PC-9 (cell line): ENCODE results near the gene ANKFN1. TPM values are rescaled to one million over a fixed set of nuclear protein-coding genes. Genes with fewer than 3 reads are reported as not detected.

Experiments
- BruUV-seq: library from RNA; stranded (reverse); fragments of 400-500 nt; replicated peaks from 2 replicates; lab custom pipeline; 2021; lab: Mats Ljungman, UMichigan
- CTCF ChIA-PET: fragments of 300-600 bp; sonication (Branson Sonifier 250); formaldehyde crosslinking; loops from one replicate; lab custom pipeline; 2022; ENCODE audit warnings: antibody characterized with exemption; lab: Charles Lee
- POLR2A ChIA-PET: fragments of 300-600 bp; sonication (Branson Sonifier 250); formaldehyde crosslinking; loops from one replicate; lab custom pipeline; 2022; ENCODE audit warnings: antibody characterized with exemption; ENCODE audit not compliant: unreplicated experiment; lab: Charles Lee
- DNase-seq, 2 experiments: peaks; one replicate each; pipeline versions ENCODE4 v3.0.0 to v3.0.0-alpha.2; 2015 to 2022; ENCODE audit warnings: mixed read lengths in 1 of 2
- H2AFZ ChIP-seq: fragments of 200-600 bp; sonication (generic); 2 replicates; pipeline ENCODE4 v1.8.1; 2017; ENCODE audit warnings: antibody characterized with exemption
- H3F3A ChIP-seq: fragments of 200-600 bp; sonication (generic); 2 replicates; pipeline ENCODE4 v1.8.1; 2017; ENCODE audit warnings: antibody characterized with exemption, mild to moderate bottlenecking, low read depth; ENCODE audit not compliant: insufficient read depth
- H3K27ac ChIP-seq: fragments of 200-600 bp; sonication (generic); 2 replicates; pipeline ENCODE4 v1.6.1; 2016; ENCODE audit warnings: mixed run types
- H3K27me3 ChIP-seq: fragments of 200-600 bp; sonication (generic); 2 replicates; pipeline ENCODE4 v1.6.1; 2016; ENCODE audit warnings: low read depth, mixed run types; ENCODE audit not compliant: insufficient read depth
- H3K36me3 ChIP-seq: fragments of 200-600 bp; sonication (generic); 2 replicates; pipeline ENCODE4 v1.6.1; 2016; ENCODE audit warnings: low read depth, mixed run types
- H3K4me1 ChIP-seq: fragments of 200-600 bp; sonication (generic); replicated peaks from 2 replicates; pipeline ENCODE4 v1.6.1; 2016; ENCODE audit warnings: mixed run types; ENCODE audit not compliant: insufficient read depth
- H3K4me2 ChIP-seq: fragments of 200-600 bp; sonication (generic); 2 replicates; pipeline ENCODE4 v1.6.1; 2017; ENCODE audit warnings: mixed run types
- H3K4me3 ChIP-seq: fragments of 200-600 bp; sonication (generic); 2 replicates; pipeline ENCODE4 v1.6.1; 2016; ENCODE audit warnings: mixed run types
- H3K79me2 ChIP-seq: fragments of 200-600 bp; sonication (generic); 2 replicates; pipeline ENCODE4 v1.6.1; 2017; ENCODE audit warnings: low read depth, mixed run types
- H3K9me2 ChIP-seq: fragments of 200-600 bp; sonication (generic); 2 replicates; pipeline ENCODE4 v1.8.1; 2017; ENCODE audit warnings: mild to moderate bottlenecking; ENCODE audit not compliant: insufficient read depth
- H3K9me3 ChIP-seq: fragments of 200-600 bp; sonication (generic); 2 replicates; pipeline ENCODE4 v1.8.1; 2016; ENCODE audit warnings: low read depth; ENCODE audit not compliant: insufficient read depth
- H4K20me1 ChIP-seq: fragments of 200-600 bp; sonication (generic); 2 replicates; pipeline ENCODE4 v1.8.1; 2017; ENCODE audit not compliant: insufficient read depth
- EZH2 ChIP-seq: fragments of 200-600 bp; sonication (generic); IDR thresholded peaks from 2 replicates; pipeline ENCODE4 v1.8.0; 2017; ENCODE audit warnings: antibody characterized with exemption, low read depth
- intact Hi-C: fragments of 100-400 bp; cut with micrococcal nuclease; formaldehyde crosslinking; loops from one replicate; pipeline ENCODE4 v1.10.0; 2022; ENCODE audit not compliant: unreplicated experiment
- total RNA-seq: library from RNA; stranded (reverse); gene quantifications from 2 replicates; pipeline ENCODE4 v1.2.3, GENCODE V29; 2021
- TF ChIP-seq, protein P1 (sequence below): fragments of 200-600 bp; sonication (generic); conservative IDR thresholded peaks from 2 replicates; pipeline ENCODE4 v1.6.1; 2017; ENCODE audit warnings: mixed run types, antibody characterized with exemption, mild to moderate bottlenecking, moderate library complexity

ANKFN1 gene
- total RNA-seq, 1 experiment from 2014 or later: not detected

GRCh38 chr17:56510554-56511342, 357.5 kb downstream of the ANKFN1 start:
- Histone ChIP-seq H3F3A (no peaks in the 10 kb centered on the region), H3K9me3 (no peaks in the 10 kb centered on the region), H3K36me3 (no peaks in the 10 kb centered on the region), H3K9me2 (no peaks in the 10 kb centered on the region), H3K4me3 (no peak overlapping the region), H3K4me2 (no peak overlapping the region), H3K4me1 (no peaks in the 10 kb centered on the region), H3K27me3 (no peaks in the 10 kb centered on the region; the same call in 1 of the 2 replicates), H3K79me2 (no peaks in the 10 kb centered on the region), H2AFZ (no peak overlapping the region), H3K27ac (no peak overlapping the region), H4K20me1 (no peaks in the 10 kb centered on the region)
- no peak for TF ChIP-seq EZH2
- TF ChIP-seq, protein P1, sequence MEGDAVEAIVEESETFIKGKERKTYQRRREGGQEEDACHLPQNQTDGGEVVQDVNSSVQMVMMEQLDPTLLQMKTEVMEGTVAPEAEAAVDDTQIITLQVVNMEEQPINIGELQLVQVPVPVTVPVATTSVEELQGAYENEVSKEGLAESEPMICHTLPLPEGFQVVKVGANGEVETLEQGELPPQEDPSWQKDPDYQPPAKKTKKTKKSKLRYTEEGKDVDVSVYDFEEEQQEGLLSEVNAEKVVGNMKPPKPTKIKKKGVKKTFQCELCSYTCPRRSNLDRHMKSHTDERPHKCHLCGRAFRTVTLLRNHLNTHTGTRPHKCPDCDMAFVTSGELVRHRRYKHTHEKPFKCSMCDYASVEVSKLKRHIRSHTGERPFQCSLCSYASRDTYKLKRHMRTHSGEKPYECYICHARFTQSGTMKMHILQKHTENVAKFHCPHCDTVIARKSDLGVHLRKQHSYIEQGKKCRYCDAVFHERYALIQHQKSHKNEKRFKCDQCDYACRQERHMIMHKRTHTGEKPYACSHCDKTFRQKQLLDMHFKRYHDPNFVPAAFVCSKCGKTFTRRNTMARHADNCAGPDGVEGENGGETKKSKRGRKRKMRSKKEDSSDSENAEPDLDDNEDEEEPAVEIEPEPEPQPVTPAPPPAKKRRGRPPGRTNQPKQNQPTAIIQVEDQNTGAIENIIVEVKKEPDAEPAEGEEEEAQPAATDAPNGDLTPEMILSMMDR: no peak
- CTCF ChIA-PET: no interaction called here
- intact Hi-C loops: no loop called here
- POLR2A ChIA-PET: no interaction called here
- DNase-seq: no peak
- BruUV-seq: no TSS peak

DNA sequence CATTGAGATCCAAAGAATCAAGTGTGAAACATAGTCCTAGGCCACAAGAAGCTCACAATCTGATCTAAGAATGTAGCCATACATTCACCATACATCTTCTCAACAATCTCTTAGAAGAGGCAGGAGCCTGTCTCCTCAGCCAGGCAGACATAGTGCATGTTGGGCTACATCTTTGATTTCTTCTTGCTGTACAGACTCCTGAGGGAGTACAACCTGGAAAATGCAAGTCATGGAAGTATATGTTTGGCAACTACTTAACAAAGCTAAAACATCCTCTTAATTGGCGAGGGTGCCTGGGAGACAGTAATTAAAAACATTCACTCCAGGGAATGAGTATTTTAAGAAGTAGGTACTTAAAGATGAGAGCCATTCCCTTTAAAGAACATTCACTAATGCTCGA, 361.0 kb downstream of the ANKFN1 start:
- POLR2A ChIA-PET: no interaction called here
- Histone ChIP-seq H3F3A (no peaks in the 10 kb centered on the region), H2AFZ (no peak overlapping the region), H3K4me3 (no peak overlapping the region), H3K9me3 (no peaks in the 10 kb centered on the region), H3K36me3 (no peaks in the 10 kb centered on the region), H3K27me3 (no peaks in the 10 kb centered on the region; the same call in 1 of the 2 replicates), H3K27ac (no peak overlapping the region), H3K4me2 (no peak overlapping the region), H3K79me2 (no peaks in the 10 kb centered on the region), H3K4me1 (no peaks in the 10 kb centered on the region), H4K20me1 (no peaks in the 10 kb centered on the region), H3K9me2 (no peaks in the 10 kb centered on the region; the same call in 1 of the 2 replicates)
- intact Hi-C loops: no loop called here
- BruUV-seq: no TSS peak
- no peak for TF ChIP-seq EZH2
- TF ChIP-seq, protein P1: no peak
- no peak for DNase-seq
- CTCF ChIA-PET: no interaction called here

DNA sequence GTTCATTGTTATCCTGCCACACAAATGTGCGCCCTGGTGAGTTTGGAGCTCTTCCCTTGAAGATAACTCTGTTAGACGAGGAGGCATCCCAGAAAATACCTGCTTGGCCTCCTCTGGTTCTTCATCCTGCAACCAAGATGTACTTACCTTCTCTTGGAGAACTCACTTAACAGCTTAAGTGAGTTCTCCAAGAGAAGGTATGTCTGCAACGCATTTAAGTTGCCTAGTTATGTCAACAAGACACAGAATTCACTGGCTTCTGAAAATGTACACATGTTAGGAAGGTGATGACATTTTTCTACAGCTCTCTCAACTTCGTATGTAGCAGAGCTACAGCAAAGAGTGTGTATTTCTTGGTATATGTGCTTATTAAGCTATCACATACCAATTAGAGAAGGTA, 361.6 kb downstream of the ANKFN1 start:
- TF ChIP-seq, protein P1: no peak
- no peak for TF ChIP-seq EZH2
- no TSS peak for BruUV-seq
- Histone ChIP-seq H3K36me3 (no peaks in the 10 kb centered on the region), H3K27ac (no peak overlapping the region), H3K9me2 (no peaks in the 10 kb centered on the region; the same call in 1 of the 2 replicates), H3K4me2 (no peak overlapping the region), H4K20me1 (no peaks in the 10 kb centered on the region), H3K4me1 (no peaks in the 10 kb centered on the region), H3K4me3 (no peak overlapping the region), H3K9me3 (no peaks in the 10 kb centered on the region), H3K27me3 (no peaks in the 10 kb centered on the region; the same call in 1 of the 2 replicates), H2AFZ (no peak overlapping the region), H3K79me2 (no peaks in the 10 kb centered on the region), H3F3A (no peaks in the 10 kb centered on the region)
- ChIA-PET CTCF (no interaction called here), POLR2A (no interaction called here)
- no peak for DNase-seq
- intact Hi-C loops: no loop called here
